Measurements from ENCODE around the gene SAXO1.
"Not testable (repeated sequence)": the region's sequence is repeated elsewhere in the genome, so short reads cannot be mapped to it uniquely, and the experiment has no call there.

The SAXO1 gene

GRCh38 chr9:18936094-18936871 is 96.7 kb downstream of the SAXO1 start:
- DNase-seq (ENCODE audit: low spot score): no peak
- TF ChIP-seq CTCF (IDR thresholded peaks at IDR 0.05; ENCODE audit: extremely low read depth, missing control alignments): no peak

- no peak for DNase-seq (ENCODE audit: low spot score)
- no peak for TF ChIP-seq CTCF (IDR thresholded peaks at IDR 0.05; ENCODE audit: extremely low read depth, missing control alignments)
These were observed 97.5 kb downstream of the SAXO1 start for GRCh38 chr9:18935541-18935940.

DNA sequence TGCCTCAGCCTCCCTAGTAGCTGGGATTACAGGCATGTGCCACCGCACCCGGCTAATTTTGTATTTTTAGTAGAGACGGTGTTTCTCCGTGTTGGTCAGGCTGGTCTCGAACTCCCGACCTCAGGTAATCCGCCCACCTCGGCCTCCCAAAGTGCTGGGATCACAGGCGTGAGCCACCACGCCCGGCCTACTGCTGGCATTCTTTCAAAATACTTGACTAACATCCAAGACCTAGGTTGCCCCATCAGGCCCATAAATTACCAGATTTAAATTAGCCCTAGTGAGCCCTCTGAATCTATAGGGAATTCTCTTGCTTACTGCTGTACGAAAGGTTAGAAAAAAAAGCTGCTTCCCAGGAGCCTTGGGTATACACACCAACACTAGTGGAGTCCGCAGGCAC is 102.4 kb downstream of the SAXO1 start:
- not testable (repeated sequence) for DNase-seq (ENCODE audit: low spot score)

- DNase-seq (ENCODE audit: low spot score): no peak
- no peak for TF ChIP-seq CTCF (IDR thresholded peaks at IDR 0.05; ENCODE audit: extremely low read depth, missing control alignments)
These were observed 104.3 kb downstream of the SAXO1 start for GRCh38 chr9:18928711-18929110.

- no peak for DNase-seq (ENCODE audit: low spot score)
- TF ChIP-seq CTCF (IDR thresholded peaks at IDR 0.05; ENCODE audit: extremely low read depth, missing control alignments): no peak
These were observed 106.5 kb downstream of the SAXO1 start for GRCh38 chr9:18926513-18926912.

DNA sequence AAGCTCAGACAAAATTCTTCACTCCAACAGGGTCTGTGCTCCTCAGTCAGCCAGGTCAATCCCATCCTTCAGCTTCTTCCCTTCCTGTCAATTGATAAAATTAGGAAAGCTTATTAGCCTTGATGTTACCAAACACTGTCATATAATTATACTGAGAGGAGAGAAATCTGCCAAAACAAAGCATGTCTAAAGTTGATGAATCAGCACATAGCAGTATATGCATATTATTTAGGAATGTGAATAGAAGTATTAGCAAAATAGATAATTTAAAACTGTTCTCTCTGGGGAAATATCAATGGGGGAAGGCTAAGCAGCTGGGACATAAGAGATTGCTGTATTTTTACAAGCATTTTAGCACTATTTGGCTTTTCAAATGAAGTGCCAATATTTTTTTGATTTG is 107.1 kb downstream of the SAXO1 start:
- no peak for TF ChIP-seq CTCF (IDR thresholded peaks at IDR 0.05; ENCODE audit: extremely low read depth, missing control alignments)
- no peak for DNase-seq (ENCODE audit: low spot score)

GRCh38 chr9:18923671-18924430 is 109.2 kb downstream of the SAXO1 start:
- TF ChIP-seq CTCF (IDR thresholded peaks at IDR 0.05; ENCODE audit: extremely low read depth, missing control alignments): no peak
- no peak for DNase-seq (ENCODE audit: low spot score)
